Lung (tissue), 12 donors: ENCODE results near the gene DNAH14. TPM values are rescaled to one million over a fixed set of nuclear protein-coding genes. Genes with fewer than 3 reads are reported as not detected.

ENCODE experiments used
- ATAC-seq: fragments of 200-7000 bp; cut with Tn5 transposase; one replicate; pipeline ENCODE4 v1.9.1; 2020; ENCODE audit warnings: moderate number of reproducible peaks; ENCODE audit not compliant: insufficient read depth, low FRiP score
- DNase-seq, 3 donors: peaks; one replicate each; pipeline ENCODE4 v3.0.0-alpha.2; 2013 to 2017
- H3K27ac ChIP-seq, 2 donors: one replicate each; pipeline ENCODE4 v1.5.1; 2013; ENCODE audit warnings: mild to moderate bottlenecking in 2 of 2, moderate library complexity in 2 of 2, control low read depth in 1 of 2, inconsistent platforms in 1 of 2, low read depth in 1 of 2, low read length in 1 of 2
- H3K27me3 ChIP-seq, 3 donors: one replicate each; pipeline ENCODE4 v1.5.1; 2013; ENCODE audit warnings: low read length in 2 of 3; ENCODE audit not compliant: control insufficient read depth in 3 of 3, insufficient read depth in 3 of 3
- H3K36me3 ChIP-seq, 4 donors: one replicate each; pipeline ENCODE4 v1.5.1; 2013; ENCODE audit warnings: low read length in 4 of 4, mild to moderate bottlenecking in 1 of 4, moderate library complexity in 1 of 4; ENCODE audit not compliant: control insufficient read depth in 4 of 4, insufficient read depth in 4 of 4
- H3K4me1 ChIP-seq, 5 donors: one replicate each; pipeline ENCODE4 v1.5.1; 2013; ENCODE audit warnings: low read length in 5 of 5, mild to moderate bottlenecking in 2 of 5, moderate library complexity in 1 of 5; ENCODE audit not compliant: control insufficient read depth in 5 of 5, insufficient read depth in 5 of 5
- H3K4me3 ChIP-seq: one replicate; pipeline ENCODE4 v1.5.1; 2013; ENCODE audit warnings: mild to moderate bottlenecking, control low read depth, moderate library complexity
- H3K9ac ChIP-seq, 2 donors: one replicate each; pipeline ENCODE4 v1.5.1; 2013; ENCODE audit warnings: low read length in 2 of 2, control low read depth in 1 of 2; ENCODE audit not compliant: insufficient read depth in 1 of 2
- H3K9me3 ChIP-seq, 4 donors: one replicate each; pipeline ENCODE4 v1.5.1; 2013; ENCODE audit warnings: low read length in 3 of 4, mild to moderate bottlenecking in 1 of 4, moderate library complexity in 1 of 4; ENCODE audit not compliant: control insufficient read depth in 4 of 4, insufficient read depth in 3 of 4
- CTCF ChIP-seq: IDR thresholded peaks from 2 replicates; pipeline ENCODE4 v1.5.1; 2012; ENCODE audit warnings: mild to moderate bottlenecking; ENCODE audit errors: control extremely low read depth, extremely low read depth
- WGBS, 2 donors: extraction: QIAGEN DNeasy Blood & Tissue Kit; methylation state at CpG; one replicate each; pipeline ENCODE4 v1.1.7; 2013; 5-methylcytosine and 5-hydroxymethylcytosine counted together
- polyA plus RNA-seq, 2 donors: library from polyadenylated mRNA; stranded (reverse); fragments of 200-250 nt; gene quantifications; one replicate each; pipeline ENCODE4 v1.2.1, GENCODE V29; 2013
- total RNA-seq, 2 donors: library from RNA; depleted of rRNA in 1 of 2; stranded (reverse); fragments of >200 nt in 1 of 2; gene quantifications; one replicate each; pipeline ENCODE4 v1.2.1, GENCODE V29; 2014 to 2021
- donor health status: control.
- donor health status: control.
- donor health status: Bipolar disorder and iron deficiency.
- donor health status: healthy.
- donor health status: DM: yes; HTN: yes; CAD: no.

DNAH14 gene
- total and polyA plus RNA-seq, 4 donors = 3.0 to 61.3 (median 7.9) TPM

- Histone ChIP-seq H3K4me3 (no peak overlapping the region), H3K27ac (no peak overlapping the region), H3K36me3 (no peaks in the 10 kb centered on the region), H3K9me3 (no peaks in the 10 kb centered on the region), H3K27me3 (no peaks in the 10 kb centered on the region), H3K4me1 (no peaks in the 10 kb centered on the region), H3K9ac (no peak overlapping the region)
- no peak for TF ChIP-seq CTCF
- WGBS, 2 donors = 62 to 75% methylated on average over 4 of the region's 4 CpGs
- DNase-seq (no peak), ATAC-seq (no peak)
Observed at GRCh38 chr1:225388372-225388771, 458.9 kb downstream of the DNAH14 start.

GRCh38 chr1:225389843-225390242 lies 460.4 kb downstream of the DNAH14 start:
- Histone ChIP-seq H3K27me3 (no peaks in the 10 kb centered on the region), H3K4me1 (no peaks in the 10 kb centered on the region), H3K9ac (no peak overlapping the region), H3K9me3 (no peaks in the 10 kb centered on the region), H3K27ac (no peak overlapping the region), H3K36me3 (no peaks in the 10 kb centered on the region), H3K4me3 (no peak overlapping the region)
- WGBS, 2 donors = 93 to 94% methylated on average over 4 of the region's 4 CpGs
- no peak for DNase-seq
- no peak for TF ChIP-seq CTCF
- no peak for ATAC-seq

GRCh38 chr1:225396357-225396756 lies 466.9 kb downstream of the DNAH14 start:
- Histone ChIP-seq H3K9ac (no peak overlapping the region), H3K9me3 (peaks cover 0 to 2% (median 0%) of the 10 kb centered on the region in 4 donors), H3K27ac (no peak overlapping the region), H3K4me1 (no peaks in the 10 kb centered on the region), H3K4me3 (no peak overlapping the region), H3K27me3 (no peaks in the 10 kb centered on the region), H3K36me3 (peaks cover 3 to 15% (median 10%) of the 10 kb centered on the region in 4 donors)
- no peak for TF ChIP-seq CTCF
- 92 to 95% methylated on average over 2 of the region's 2 CpGs for WGBS, 2 donors
- DNase-seq (no peak), ATAC-seq (no peak)

DNA sequence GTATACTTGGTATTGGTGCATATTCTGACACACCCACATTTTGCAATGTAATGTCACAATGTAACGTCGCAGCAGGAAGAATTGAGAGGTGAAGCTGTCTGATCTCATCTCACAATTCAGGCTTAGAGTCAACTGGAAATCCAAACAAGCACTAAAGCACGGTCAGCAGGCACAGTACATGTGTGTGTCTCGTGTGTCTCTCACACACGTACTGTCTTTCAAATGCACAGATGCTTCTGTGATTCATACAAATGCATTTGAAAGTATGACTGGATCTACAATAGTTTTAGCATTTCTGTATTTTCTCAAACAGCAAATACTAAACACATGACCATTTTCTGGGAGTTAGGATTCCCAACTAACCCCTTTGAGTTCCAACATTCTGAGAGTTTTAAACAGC lies 471.5 kb downstream of the DNAH14 start:
- no peak for ATAC-seq
- 68 to 86% methylated on average over 5 of the region's 5 CpGs for WGBS, 2 donors
- H3K36me3 ChIP-seq = peaks cover 6 to 21% (median 13%) of the 10 kb centered on the region in 4 donors
- H3K27me3 ChIP-seq = no peaks in the 10 kb centered on the region
- no peaks in the 10 kb centered on the region for H3K4me1 ChIP-seq
- DNase-seq = no peak
- peaks cover 0 to 2% (median 0%) of the 10 kb centered on the region in 4 donors for H3K9me3 ChIP-seq
- H3K9ac ChIP-seq = no peak overlapping the region
- no peak overlapping the region for H3K27ac ChIP-seq
- no peak for TF ChIP-seq CTCF
- no peak overlapping the region for H3K4me3 ChIP-seq
